ENCODE data around the gene HBZ.

HBZ gene

GRCh38 chr16:177981-178667 is 25.7 kb downstream of the HBZ start:
- TF ChIP-seq CTCF (IDR thresholded peaks at IDR 0.05; ENCODE audit: borderline replicate concordance, extremely low read depth, low read length, poor library complexity, severe bottlenecking) = no peak
- no peak for TF ChIP-seq EZH2 (IDR thresholded peaks at IDR 0.05; ENCODE audit: borderline replicate concordance, low read depth, low read length, severe bottlenecking)
- Histone ChIP-seq H3K4me2 (ENCODE audit: insufficient read depth, low read length) (no peak overlapping the region), H3K9ac (ENCODE audit: low read depth, low read length) (no peak overlapping the region), H3K27me3 (ENCODE audit: insufficient read depth, low read length, poor library complexity) (no peaks in the 10 kb centered on the region), H3K4me1 (ENCODE audit: insufficient read depth, low read length) (peaks cover 11% of the 10 kb centered on the region), H3K36me3 (ENCODE audit: insufficient read depth, low read length) (no peaks in the 10 kb centered on the region), H3K79me2 (ENCODE audit: insufficient read depth, low read length) (no peaks in the 10 kb centered on the region), H2AFZ (ENCODE audit: low read depth, low read length) (no peak overlapping the region), H3K4me3 (ENCODE audit: low read depth in 1 of 2, low read length in 2 of 2) (no peak overlapping the region), H3K9me3 (ENCODE audit: insufficient read depth, low read length, severe bottlenecking) (no peaks in the 10 kb centered on the region), H4K20me1 (ENCODE audit: insufficient read depth, low read length) (peaks cover 7% of the 10 kb centered on the region; the same call in 1 of the 2 replicates), H3K27ac (ENCODE audit: low read length) (no peak overlapping the region)
- ATAC-seq (ENCODE audit: insufficient read depth, low read depth) (no peak), DNase-seq (no peak)

DNA sequence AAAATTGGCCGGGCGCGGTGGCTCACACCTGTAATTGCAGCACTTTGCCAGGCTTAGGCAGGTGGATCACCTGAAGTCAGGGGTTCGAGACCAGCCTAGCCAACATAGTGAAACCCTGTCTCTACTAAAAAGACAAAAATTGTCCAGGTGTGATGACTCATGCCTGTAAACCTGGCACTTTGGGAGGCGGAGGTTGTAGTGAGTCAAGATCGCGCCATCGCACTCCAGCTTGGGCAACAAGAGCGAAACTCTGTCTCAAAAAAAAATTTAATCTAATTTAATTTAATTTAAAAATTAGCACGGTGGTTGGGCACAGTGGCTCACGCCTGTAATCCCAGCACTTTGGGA is 26.2 kb downstream of the HBZ start:
- Histone ChIP-seq H3K27me3 (ENCODE audit: insufficient read depth, low read length, poor library complexity) (no peaks in the 10 kb centered on the region), H3K27ac (ENCODE audit: low read length) (no peak overlapping the region), H3K4me3 (ENCODE audit: low read depth in 1 of 2, low read length in 2 of 2) (no peak overlapping the region), H3K4me2 (ENCODE audit: insufficient read depth, low read length) (no peak overlapping the region), H3K79me2 (ENCODE audit: insufficient read depth, low read length) (no peaks in the 10 kb centered on the region), H3K9me3 (ENCODE audit: insufficient read depth, low read length, severe bottlenecking) (no peaks in the 10 kb centered on the region), H2AFZ (ENCODE audit: low read depth, low read length) (no peak overlapping the region), H3K4me1 (ENCODE audit: insufficient read depth, low read length) (peaks cover 11% of the 10 kb centered on the region), H4K20me1 (ENCODE audit: insufficient read depth, low read length) (peaks cover 7% of the 10 kb centered on the region; the same call in 1 of the 2 replicates), H3K36me3 (ENCODE audit: insufficient read depth, low read length) (no peaks in the 10 kb centered on the region), H3K9ac (ENCODE audit: low read depth, low read length) (no peak overlapping the region)
- TF ChIP-seq CTCF (IDR thresholded peaks at IDR 0.05; ENCODE audit: borderline replicate concordance, extremely low read depth, low read length, poor library complexity, severe bottlenecking) (no peak), EZH2 (IDR thresholded peaks at IDR 0.05; ENCODE audit: borderline replicate concordance, low read depth, low read length, severe bottlenecking) (no peak)
- DNase-seq (no peak), ATAC-seq (ENCODE audit: insufficient read depth, low read depth) (no peak)

DNA sequence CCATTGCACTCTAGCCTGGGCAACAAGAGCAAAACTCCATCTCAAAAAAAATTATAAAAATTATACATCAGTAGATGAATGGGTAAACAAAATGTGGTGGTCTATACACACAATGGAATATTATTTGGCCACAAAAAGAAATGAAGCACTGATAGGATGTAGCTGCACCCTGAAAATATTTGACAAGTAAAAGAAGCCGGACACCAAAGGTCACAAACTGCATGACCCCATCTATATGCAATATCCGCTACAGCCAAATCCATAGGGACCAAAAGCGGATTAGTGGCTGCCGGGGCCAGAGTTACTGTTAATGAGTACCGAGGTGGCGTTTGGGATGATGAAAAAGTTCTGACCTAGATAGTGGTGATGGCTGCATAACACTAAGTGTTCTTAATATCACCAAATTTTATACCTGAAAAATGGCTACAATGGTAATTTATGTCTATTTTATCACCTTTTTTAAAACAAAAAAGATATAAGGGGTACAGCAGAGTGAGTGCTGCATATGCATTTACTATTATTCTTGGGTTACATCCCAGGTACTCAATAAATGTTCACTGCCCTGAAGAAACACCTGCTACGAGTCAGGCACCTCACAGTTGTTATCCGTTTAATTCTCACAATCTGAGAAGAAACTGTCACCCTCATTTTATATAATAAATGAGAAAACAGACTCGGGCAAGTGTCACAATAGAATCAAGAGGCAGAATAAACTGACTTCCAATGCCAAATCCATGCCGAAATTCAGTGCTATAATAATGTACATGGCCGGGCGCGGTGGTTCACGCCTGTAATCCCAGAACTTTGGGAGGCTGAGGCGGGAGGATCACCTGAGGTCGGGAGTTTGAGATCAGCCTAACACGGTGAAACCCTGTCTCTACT is 27.0 kb downstream of the HBZ start:
- TF ChIP-seq EZH2 (IDR thresholded peaks at IDR 0.05; ENCODE audit: borderline replicate concordance, low read depth, low read length, severe bottlenecking) (no peak), CTCF (IDR thresholded peaks at IDR 0.05; ENCODE audit: borderline replicate concordance, extremely low read depth, low read length, poor library complexity, severe bottlenecking) (no peak)
- Histone ChIP-seq H4K20me1 (ENCODE audit: insufficient read depth, low read length) (peaks cover 10% of the 10 kb centered on the region; the same call in 1 of the 2 replicates), H3K36me3 (ENCODE audit: insufficient read depth, low read length) (peaks cover 4% of the 10 kb centered on the region; the same call in 1 of the 2 replicates)

More for the DNA sequence above, 27.0 kb downstream of the HBZ start:
- Histone ChIP-seq H3K9ac (ENCODE audit: low read depth, low read length) (no peak overlapping the region), H3K4me1 (ENCODE audit: insufficient read depth, low read length) (peaks cover 11% of the 10 kb centered on the region), H3K4me2 (ENCODE audit: insufficient read depth, low read length) (no peak overlapping the region), H3K79me2 (ENCODE audit: insufficient read depth, low read length) (no peaks in the 10 kb centered on the region), H3K27me3 (ENCODE audit: insufficient read depth, low read length, poor library complexity) (no peaks in the 10 kb centered on the region), H3K9me3 (ENCODE audit: insufficient read depth, low read length, severe bottlenecking) (no peaks in the 10 kb centered on the region), H3K4me3 (ENCODE audit: low read depth in 1 of 2, low read length in 2 of 2) (no peak overlapping the region), H3K27ac (ENCODE audit: low read length) (no peak overlapping the region), H2AFZ (ENCODE audit: low read depth, low read length) (no peak overlapping the region)
- no peak for ATAC-seq (ENCODE audit: insufficient read depth, low read depth)
- DNase-seq = no peak
